ENCODE measurements around the gene NAGLU.

The NAGLU gene

DNA sequence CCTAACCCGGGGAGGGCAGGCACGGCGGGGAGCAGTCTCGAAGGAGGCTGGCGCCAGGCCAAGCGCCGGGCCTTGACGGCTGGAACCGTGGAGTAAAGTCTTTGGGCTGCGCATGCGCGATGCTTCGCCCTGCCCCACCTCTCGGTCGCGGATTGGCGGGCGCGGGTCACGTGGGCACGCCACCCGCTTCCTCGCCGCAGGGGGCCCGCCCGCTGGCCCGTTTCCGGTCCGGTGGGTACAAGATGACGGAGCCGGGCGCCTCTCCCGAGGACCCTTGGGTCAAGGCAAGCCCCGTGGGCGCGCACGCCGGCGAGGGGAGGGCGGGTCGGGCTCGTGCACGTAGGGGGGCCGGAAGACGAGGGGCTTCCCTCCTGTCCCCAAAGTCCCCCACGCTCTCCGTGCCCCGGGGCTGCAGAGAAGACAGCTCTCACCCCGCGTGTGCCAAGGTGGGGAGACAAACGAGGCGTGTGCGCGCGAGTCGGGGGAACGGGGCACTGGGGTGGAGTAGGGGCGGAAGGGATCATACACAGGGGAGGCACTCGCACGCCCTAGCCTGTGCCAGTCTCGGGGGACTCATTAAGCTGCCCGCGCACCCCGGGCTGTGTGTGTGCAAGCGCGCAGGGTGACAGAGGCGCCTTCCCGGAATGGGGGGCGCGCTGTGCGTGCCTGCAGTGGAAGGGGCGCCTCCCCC is 31.0 kb downstream of the NAGLU start, which contains the start of gene MLX:
Gene MLX, plus strand, starts transcription at position 218 of the 691 bp plus-strand sequence. Its CDS starts 25 bp downstream, at position 243.
- H2AK5ac ChIP-seq (ENCODE audit: low read depth, low read length), result peak within 1 kb of the TSS; percentile 77
- no peak within 1 kb of the TSS for H4K8ac ChIP-seq (ENCODE audit: low read depth, low read length)
- H3K9me3 ChIP-seq (replicated peaks in 1 of 2; ENCODE audit: control insufficient read depth in 2 of 2, insufficient read depth in 1 of 2, low read depth in 1 of 2, low read length in 2 of 2), result no peaks in the 10 kb centered on the region
- peak within 1 kb of the TSS; percentile 93 for H3K23ac ChIP-seq (ENCODE audit: low read depth, low read length, poor library complexity)
- DNase-seq (ENCODE audit: low spot score), result peak; percentile 87
- H3K27me3 ChIP-seq (ENCODE audit: control insufficient read depth in 3 of 3, insufficient read depth in 3 of 3, low read depth in 1 of 3, low read length in 3 of 3), result no peaks in the 10 kb centered on the region
- H3K79me1 ChIP-seq (ENCODE audit: low read depth, low read length), result peaks cover 24% of the 10 kb centered on the region
- H2AFZ ChIP-seq (ENCODE audit: low read length), result peak within 1 kb of the TSS; percentile 90
- H2BK120ac ChIP-seq (ENCODE audit: low read depth, low read length), result peak within 1 kb of the TSS; percentile 16
- peaks cover 42 to 73% of the 10 kb centered on the region in 2 donors for H3K36me3 ChIP-seq (replicated peaks in 1 of 2; ENCODE audit: control insufficient read depth in 2 of 2, insufficient read depth in 2 of 2, low read length in 2 of 2)
- peak within 1 kb of the TSS; percentile 60 for H3K27ac ChIP-seq (replicated peaks; ENCODE audit: low read length)
- peak within 1 kb of the TSS; percentile 76 to 97 for H3K4me3 ChIP-seq (ENCODE audit: low read length in 2 of 2)
- H2BK5ac ChIP-seq (ENCODE audit: low read length), result peak within 1 kb of the TSS; percentile 68
- peak within 1 kb of the TSS; percentile 96 for H3K14ac ChIP-seq (ENCODE audit: low read length)
- peak within 1 kb of the TSS; percentile 43 for H3K4ac ChIP-seq (ENCODE audit: low read length)
- peak within 1 kb of the TSS; percentile 92 for H3K18ac ChIP-seq (ENCODE audit: low read length)
- H4K91ac ChIP-seq (ENCODE audit: low read depth, low read length, poor library complexity), result no peak within 1 kb of the TSS
- H2BK12ac ChIP-seq (ENCODE audit: low read length), result no peak within 1 kb of the TSS
- peak within 1 kb of the TSS; percentile 94 for H3K4me2 ChIP-seq (ENCODE audit: insufficient read depth, low read length, poor library complexity, severe bottlenecking)
- H2BK15ac ChIP-seq (ENCODE audit: low read length), result no peak within 1 kb of the TSS
- WGBS, 2 donors (ENCODE audit: extremely low coverage in 2 of 2, insufficient read length in 2 of 2, insufficient replicate concordance in 1 of 2), result no CpG with 5 or more reads among the region's 72 CpGs
- H3K9ac ChIP-seq (ENCODE audit: low read depth, low read length, poor library complexity), result peak within 1 kb of the TSS; percentile 97
- H3K4me1 ChIP-seq (ENCODE audit: control insufficient read depth in 2 of 2, insufficient read depth in 1 of 2, low read depth in 1 of 2, low read length in 2 of 2), result peaks cover 12 to 16% of the 10 kb centered on the region in 2 donors

DNA sequence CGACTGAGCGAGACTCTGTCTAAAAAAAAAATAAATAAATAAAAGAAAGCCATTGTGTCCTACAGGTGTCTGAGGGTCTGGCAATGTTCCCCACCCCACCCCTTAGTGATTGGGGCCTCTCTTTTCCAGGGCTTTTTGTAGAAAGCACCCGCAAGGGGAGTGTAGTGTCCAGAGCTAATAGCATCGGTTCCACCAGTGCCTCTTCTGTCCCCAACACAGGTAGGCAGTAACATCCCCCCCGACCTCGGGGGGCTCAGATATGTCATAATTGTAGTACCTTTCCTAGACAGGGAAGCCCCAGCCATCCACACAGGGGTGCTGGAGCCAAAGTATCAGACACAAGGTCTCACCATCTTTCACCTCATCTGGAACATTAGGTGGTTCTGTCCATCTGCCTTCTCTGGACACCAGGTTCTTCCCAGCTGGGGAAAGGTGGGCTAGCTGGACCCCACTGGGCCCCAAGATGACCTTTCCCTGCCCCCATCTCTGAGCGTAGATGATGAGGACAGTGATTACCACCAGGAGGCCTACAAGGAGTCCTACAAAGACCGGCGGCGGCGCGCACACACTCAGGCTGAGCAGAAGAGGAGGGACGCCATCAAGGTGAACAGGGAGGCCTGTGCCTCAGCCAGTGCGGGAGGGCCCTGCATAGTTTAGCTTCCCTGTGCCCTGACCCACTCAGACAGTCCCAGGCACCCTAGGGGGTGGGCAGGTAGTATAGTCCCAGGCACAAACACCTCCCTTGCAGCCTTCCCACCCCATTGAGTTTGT is 32.5 kb downstream of the NAGLU start:
- Histone ChIP-seq H3K23ac (ENCODE audit: low read depth, low read length, poor library complexity) (no peak overlapping the region), H3K9ac (ENCODE audit: low read depth, low read length, poor library complexity) (no peak overlapping the region), H3K79me1 (ENCODE audit: low read depth, low read length) (peaks cover 15% of the 10 kb centered on the region), H3K18ac (ENCODE audit: low read length) (no peak overlapping the region), H3K36me3 (replicated peaks in 1 of 2; ENCODE audit: control insufficient read depth in 2 of 2, insufficient read depth in 2 of 2, low read length in 2 of 2) (peaks cover 52 to 82% of the 10 kb centered on the region in 2 donors), H3K4me2 (ENCODE audit: insufficient read depth, low read length, poor library complexity, severe bottlenecking) (no peak overlapping the region), H2BK120ac (ENCODE audit: low read depth, low read length) (no peak overlapping the region), H3K4me1 (ENCODE audit: control insufficient read depth in 2 of 2, insufficient read depth in 1 of 2, low read depth in 1 of 2, low read length in 2 of 2) (peaks cover 7 to 8% of the 10 kb centered on the region in 2 donors), H4K91ac (ENCODE audit: low read depth, low read length, poor library complexity) (no peak overlapping the region), H2AFZ (ENCODE audit: low read length) (no peak overlapping the region), H2BK15ac (ENCODE audit: low read length) (no peak overlapping the region), H3K14ac (ENCODE audit: low read length) (no peak overlapping the region), H3K9me3 (replicated peaks in 1 of 2; ENCODE audit: control insufficient read depth in 2 of 2, insufficient read depth in 1 of 2, low read depth in 1 of 2, low read length in 2 of 2) (no peaks in the 10 kb centered on the region), H3K4ac (ENCODE audit: low read length) (no peak overlapping the region), H2AK5ac (ENCODE audit: low read depth, low read length) (no peak overlapping the region), H3K27me3 (ENCODE audit: control insufficient read depth in 3 of 3, insufficient read depth in 3 of 3, low read depth in 1 of 3, low read length in 3 of 3) (no peaks in the 10 kb centered on the region), H2BK12ac (ENCODE audit: low read length) (no peak overlapping the region), H3K4me3 (ENCODE audit: low read length in 2 of 2) (peak overlapping the region in 1 of 2 donors; percentile 8), H4K8ac (ENCODE audit: low read depth, low read length) (no peak overlapping the region), H3K27ac (replicated peaks; ENCODE audit: low read length) (no peak overlapping the region), H2BK5ac (ENCODE audit: low read length) (no peak overlapping the region)
- DNase-seq (ENCODE audit: low spot score), result no peak
- WGBS, 2 donors (ENCODE audit: extremely low coverage in 2 of 2, insufficient read length in 2 of 2, insufficient replicate concordance in 1 of 2), result no CpG with 5 or more reads among the region's 14 CpGs

DNA sequence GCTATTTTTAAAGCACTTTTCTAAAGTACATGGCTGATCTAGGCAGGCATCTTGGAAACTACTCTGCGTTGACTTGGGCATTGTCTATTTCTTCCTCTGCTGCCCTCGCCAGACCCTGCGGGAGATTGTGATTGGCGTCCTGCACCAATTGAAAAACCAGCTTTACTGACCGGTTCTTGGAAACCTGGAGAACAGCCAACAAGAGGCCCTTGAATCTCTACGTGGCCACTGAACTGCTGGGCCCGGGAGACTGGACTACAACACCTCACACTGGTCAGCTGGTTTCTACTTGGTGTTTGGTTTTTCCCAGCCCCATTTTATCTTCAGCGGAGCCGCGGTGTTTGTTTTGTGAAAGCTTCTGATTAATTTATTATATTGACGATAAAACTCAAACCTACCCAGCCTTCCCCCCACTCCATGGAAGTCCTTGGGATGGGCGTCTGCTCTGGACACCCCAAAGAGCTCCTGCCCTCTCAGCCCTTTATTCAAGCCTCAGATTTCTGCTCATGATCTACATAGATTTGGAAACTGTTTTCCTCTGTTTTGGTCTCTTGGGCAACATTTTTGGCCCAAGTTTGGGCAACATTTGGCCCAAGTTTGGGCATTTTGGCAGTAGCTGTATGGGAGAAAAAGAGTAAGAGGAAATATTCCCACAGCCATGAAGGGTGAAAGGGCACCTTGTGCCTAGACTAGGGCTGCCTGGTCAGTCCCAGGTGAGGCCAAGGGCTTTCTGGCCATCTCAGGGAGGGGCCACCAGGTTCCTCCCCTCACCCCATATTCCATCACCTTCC is 35.6 kb downstream of the NAGLU start:
- Histone ChIP-seq H3K23ac (ENCODE audit: low read depth, low read length, poor library complexity) (no peak overlapping the region), H3K18ac (ENCODE audit: low read length) (no peak overlapping the region), H3K79me1 (ENCODE audit: low read depth, low read length) (peaks cover 12% of the 10 kb centered on the region)

More for the DNA sequence above, 35.6 kb downstream of the NAGLU start:
- Histone ChIP-seq H3K27ac (replicated peaks; ENCODE audit: low read length) (no peak overlapping the region), H3K27me3 (ENCODE audit: control insufficient read depth in 3 of 3, insufficient read depth in 3 of 3, low read depth in 1 of 3, low read length in 3 of 3) (no peaks in the 10 kb centered on the region), H2BK120ac (ENCODE audit: low read depth, low read length) (no peak overlapping the region), H2AFZ (ENCODE audit: low read length) (no peak overlapping the region), H3K36me3 (replicated peaks in 1 of 2; ENCODE audit: control insufficient read depth in 2 of 2, insufficient read depth in 2 of 2, low read length in 2 of 2) (peaks cover 45 to 85% of the 10 kb centered on the region in 2 donors), H2BK12ac (ENCODE audit: low read length) (no peak overlapping the region), H3K4me2 (ENCODE audit: insufficient read depth, low read length, poor library complexity, severe bottlenecking) (no peak overlapping the region), H3K9ac (ENCODE audit: low read depth, low read length, poor library complexity) (no peak overlapping the region), H3K4ac (ENCODE audit: low read length) (no peak overlapping the region), H3K14ac (ENCODE audit: low read length) (no peak overlapping the region), H3K9me3 (replicated peaks in 1 of 2; ENCODE audit: control insufficient read depth in 2 of 2, insufficient read depth in 1 of 2, low read depth in 1 of 2, low read length in 2 of 2) (no peaks in the 10 kb centered on the region), H3K4me1 (ENCODE audit: control insufficient read depth in 2 of 2, insufficient read depth in 1 of 2, low read depth in 1 of 2, low read length in 2 of 2) (peaks cover 5 to 10% of the 10 kb centered on the region in 2 donors), H4K8ac (ENCODE audit: low read depth, low read length) (no peak overlapping the region), H2BK5ac (ENCODE audit: low read length) (no peak overlapping the region), H3K4me3 (ENCODE audit: low read length in 2 of 2) (no peak overlapping the region), H4K91ac (ENCODE audit: low read depth, low read length, poor library complexity) (no peak overlapping the region), H2AK5ac (ENCODE audit: low read depth, low read length) (no peak overlapping the region), H2BK15ac (ENCODE audit: low read length) (no peak overlapping the region)
- no peak for DNase-seq (ENCODE audit: low spot score)
- WGBS, 2 donors (ENCODE audit: extremely low coverage in 2 of 2, insufficient read length in 2 of 2, insufficient replicate concordance in 1 of 2), result no CpG with 5 or more reads among the region's 12 CpGs

Data from neuronal stem cell (in vitro differentiated cells).